GM18498 (cell line): ENCODE data around the gene FOXO1.
"Not testable (repeated sequence)": the region's sequence is repeated elsewhere in the genome, so short reads cannot be mapped to it uniquely, and the experiment has no call there.

Source experiments
- ATAC-seq: cut with Tn5 transposase; IDR thresholded peaks from one replicate; pipeline ENCODE4 v1.9.1; 2021; ENCODE audit warnings: mild to moderate bottlenecking, moderate library complexity; ENCODE audit not compliant: unreplicated experiment

The FOXO1 gene

DNA sequence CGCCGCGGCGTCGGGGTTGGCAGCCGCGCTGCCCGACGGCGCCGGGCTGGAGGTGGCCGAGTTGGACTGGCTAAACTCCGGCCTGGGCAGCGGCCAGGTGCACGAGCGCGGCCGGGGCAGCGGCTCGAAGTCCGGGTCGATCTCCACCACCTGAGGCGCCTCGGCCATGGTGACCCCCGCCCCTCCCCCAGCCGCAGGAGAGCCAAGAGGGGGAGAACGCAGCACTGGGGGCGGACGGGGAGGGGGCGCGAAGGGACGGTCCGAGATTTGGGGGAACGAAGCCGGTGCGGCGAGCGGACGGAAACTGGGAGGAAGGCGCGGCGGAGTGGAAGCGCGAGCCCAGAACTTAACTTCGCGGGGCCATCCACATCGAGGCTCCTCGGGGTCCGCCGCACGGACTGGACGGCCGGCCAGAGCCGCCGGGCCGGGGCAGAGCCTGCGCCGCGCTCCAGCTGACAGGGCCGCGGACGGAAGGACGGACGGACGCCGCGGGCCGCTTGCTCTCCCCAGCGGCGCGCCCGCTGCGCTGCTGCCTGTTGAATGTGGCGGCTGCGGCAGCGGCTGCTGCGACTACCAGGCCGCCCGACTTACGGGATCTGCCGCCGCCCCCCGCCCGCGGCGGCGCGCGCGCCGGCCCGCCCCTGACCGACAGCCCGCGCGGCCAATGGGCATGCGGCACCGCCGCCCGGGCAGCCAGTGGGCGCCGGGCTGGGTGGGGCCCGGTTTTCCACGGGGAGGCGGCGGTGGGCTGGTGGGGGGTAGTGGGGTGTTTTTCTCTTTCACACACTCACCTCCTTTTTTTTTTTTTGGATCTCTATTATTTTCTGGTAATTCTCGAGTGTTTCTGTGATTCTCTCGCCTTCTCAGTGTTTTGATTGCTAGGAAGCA, at the start of gene FOXO1:
Gene FOXO1, minus strand, starts transcription at position 597 of the 888 bp plus-strand sequence. Its CDS starts 429 bp downstream, at position 168.
- ATAC-seq, result peak; percentile 65

DNA sequence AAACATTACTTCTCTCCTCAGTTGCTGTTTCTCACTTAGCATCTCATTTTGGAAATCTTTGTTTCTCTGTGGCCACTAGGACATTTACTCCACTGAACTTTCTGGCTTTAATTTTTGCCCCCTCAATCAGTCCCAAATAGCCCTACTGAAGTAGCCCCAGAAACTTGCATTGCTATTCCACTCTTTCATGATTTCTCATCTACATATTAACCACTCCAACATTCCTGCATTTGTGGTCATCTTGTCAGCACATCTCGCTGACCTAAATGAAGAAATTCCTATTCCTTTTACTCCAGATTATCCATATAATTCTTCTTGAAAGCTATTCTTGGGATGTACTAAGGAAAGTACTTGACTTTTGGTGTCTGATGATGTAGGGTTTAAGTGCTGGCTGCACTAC, 48.0 kb upstream of the FOXO1 start:
- not testable (repeated sequence) for ATAC-seq

DNA sequence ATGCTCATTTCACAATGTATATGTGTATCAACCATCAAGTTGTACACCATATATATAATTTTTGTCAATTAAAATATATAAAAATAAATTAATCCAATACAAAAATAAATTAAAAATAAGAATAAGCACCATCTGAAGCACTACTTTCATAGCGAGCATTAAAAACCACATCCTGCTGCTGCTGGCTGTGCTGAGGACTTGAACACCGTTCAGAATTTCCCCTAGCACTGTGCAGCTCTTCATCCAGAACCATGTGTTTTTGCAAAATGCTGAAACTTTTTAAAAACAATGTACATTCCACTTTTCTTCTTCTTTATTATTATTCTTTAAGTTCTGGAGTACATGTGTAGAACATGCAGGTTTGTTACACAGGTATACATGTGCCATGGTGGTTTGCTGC, 40.0 kb upstream of the FOXO1 start:
- no peak for ATAC-seq

DNA sequence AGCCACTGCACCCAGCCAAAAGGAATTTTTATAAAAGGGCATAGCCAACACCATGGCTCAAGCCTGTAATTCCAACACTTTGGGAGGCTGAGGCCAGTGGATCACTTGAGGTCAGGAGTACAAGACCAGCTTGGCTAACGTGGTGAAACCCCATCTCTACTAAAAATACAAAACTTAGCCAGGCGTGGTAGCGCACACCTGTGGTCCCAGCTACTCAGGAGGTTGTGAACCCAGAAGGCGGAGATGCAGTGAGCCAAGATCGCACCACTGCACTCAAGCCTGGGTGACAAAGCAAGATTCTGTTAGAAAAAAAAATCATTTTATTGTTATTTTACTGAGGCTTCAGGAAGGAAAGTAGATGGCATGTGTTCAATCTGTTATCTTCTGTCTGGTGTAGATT, 31.3 kb upstream of the FOXO1 start:
- ATAC-seq, result peak; percentile 69

DNA sequence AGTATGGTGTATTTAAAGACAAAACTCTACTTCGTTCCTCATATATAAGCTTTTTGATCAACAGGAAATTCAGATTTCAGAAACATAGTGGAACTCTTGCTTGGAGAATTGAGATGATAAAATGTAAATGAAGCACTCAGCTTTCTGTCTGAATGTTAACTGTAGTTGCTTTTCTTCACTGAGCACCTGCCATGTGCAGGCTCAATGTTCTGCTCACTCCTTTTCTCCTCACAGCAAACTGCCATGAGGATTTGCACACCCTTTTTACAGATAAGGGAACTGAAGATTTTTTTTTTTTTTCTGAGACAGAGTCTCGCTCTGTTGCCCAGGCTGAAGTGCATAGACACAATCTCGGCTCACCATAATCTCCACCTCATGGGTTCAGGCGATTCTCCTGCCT, 28.0 kb upstream of the FOXO1 start:
- ATAC-seq, result no peak

DNA sequence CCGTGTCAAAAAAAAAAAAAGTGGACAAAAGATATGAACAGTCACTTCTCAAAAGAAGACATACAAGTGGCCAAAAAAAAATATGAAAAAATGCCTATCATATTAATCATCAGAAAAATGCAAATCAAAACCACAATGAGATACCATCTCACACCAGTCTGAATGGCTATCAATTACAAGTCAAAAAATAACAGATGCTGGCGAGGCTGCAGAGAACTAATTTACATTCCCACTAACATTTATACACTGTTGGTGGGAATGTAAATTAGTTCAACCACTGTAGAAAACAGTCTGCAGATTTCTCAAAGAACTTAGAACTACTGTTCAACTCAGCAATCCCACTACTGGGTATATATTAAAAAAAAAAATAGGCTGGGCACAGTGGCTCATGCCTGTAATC, 26.5 kb upstream of the FOXO1 start:
- peak; percentile 73 for ATAC-seq

DNA sequence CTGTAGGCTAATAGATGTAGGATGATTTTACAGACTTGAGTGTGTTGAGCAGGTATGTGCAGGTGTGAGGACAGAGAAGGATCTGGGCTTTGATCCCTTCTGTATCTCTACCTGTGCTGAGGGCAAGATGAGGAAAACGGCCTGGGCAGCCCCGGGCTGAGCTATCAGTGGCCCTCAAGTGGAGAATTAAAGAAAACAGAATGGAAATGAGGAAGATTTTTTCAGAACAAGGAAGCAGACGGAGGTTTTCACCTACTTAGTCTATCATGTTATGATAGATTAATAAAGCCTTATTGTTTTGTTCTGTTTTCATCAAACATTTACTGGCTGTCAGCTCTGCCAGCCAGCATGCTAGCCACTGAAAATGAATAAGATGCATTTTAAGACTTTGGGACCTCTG, 22.3 kb upstream of the FOXO1 start:
- no peak for ATAC-seq

DNA sequence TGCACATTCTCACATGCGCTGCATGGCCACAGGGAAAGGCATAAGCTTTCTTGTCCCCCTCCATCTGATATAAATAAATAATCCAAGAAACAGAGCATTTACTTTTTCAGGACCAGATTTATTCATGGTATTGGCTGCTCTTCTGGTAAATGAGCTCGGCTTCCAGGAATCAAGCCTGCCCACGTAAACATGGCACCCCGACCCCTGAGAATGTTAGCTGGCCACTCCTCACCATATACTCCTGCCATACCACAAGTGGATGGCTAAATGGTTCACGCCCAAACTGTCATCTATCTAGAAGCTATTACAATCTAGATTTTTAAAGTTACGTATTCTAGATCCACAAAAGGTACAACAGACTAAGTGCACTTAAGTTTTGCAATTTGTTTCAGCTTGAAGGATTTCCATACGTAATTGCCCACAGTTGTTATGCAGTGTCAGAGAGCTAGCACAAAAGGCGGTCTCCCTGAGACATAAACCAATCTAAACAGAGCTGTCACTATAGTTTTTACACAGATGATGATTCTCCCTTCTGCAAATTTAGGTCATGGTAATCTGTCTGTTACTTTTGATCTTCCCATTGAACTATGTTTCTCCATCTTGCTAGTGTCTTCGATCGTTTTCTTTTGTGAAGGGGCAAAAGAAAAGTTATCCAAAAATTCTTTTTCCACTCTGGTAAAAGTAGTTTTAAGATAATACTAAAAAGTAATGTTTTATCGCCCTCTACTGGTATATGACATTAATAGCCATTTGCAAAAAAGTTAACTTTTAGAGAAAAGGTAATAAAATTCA, 16.2 kb upstream of the FOXO1 start:
- ATAC-seq, result no peak

DNA sequence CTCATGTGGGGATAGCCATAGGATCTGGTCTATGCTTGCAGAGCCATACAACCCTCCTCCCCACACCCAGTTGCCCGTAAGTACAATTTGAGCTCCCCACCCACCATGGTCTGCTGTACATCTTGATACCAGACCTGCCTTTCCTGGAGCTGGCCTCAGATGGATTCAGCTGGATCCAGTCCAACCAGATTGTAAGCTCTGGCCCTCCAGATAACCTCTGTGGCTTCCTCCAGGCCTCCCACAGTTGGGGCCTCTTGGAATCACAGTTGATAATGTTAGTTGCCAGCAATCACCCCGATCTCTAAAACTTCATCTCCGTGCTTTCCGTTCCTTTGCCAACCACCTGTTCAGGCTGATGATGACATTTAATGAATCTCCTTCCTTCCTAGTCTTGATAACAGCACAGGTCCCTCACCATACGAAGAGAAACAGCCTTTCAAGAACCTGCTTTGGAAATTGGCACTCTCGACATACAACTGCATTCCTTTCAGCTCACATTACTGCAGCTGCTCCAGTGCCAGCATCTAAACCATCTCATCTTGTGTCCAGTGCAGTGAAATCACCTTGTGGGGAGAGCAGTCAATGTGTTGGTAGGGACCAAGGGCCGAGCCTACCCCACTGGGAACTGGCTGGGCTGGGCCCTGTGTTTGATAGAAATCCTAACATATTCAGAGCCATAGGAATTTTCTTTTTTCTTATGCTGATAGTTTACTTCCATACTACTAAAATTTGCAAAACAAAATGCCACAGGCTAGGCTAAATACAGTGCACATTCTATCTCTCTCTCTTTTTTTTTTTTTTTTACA, 15.1 kb upstream of the FOXO1 start:
- no peak for ATAC-seq

DNA sequence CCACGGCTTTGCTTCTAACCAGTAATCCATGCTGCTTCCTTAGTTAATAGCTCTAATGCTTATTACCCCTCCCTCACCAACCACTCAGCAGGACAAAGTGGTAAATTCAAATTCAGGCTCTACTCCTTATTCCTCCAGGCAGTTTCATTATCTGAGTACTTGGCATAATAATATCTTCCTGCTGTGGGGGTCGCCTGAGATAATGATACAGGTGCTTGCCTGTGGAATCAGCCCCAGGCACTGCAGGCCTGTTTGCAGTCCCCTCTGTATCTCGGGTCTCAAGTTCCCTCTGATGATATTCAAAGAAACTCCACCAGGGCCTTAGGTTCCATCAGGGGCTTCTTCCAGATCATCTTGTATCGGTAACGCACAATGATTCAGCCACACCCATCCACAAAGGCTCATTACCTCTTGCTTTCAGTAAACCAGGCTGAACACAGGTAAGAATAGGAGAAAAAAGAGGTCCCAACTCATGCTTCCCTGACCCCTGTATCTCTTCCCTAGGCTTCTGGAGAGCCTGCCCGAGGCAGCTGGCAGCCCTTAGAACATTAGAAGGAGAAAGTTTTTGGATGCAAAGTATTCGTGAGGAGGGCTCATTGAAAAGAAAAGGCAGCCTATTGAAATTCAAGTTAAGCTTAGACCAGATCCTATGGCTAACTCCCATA, 14.3 kb upstream of the FOXO1 start:
- no peak for ATAC-seq

DNA sequence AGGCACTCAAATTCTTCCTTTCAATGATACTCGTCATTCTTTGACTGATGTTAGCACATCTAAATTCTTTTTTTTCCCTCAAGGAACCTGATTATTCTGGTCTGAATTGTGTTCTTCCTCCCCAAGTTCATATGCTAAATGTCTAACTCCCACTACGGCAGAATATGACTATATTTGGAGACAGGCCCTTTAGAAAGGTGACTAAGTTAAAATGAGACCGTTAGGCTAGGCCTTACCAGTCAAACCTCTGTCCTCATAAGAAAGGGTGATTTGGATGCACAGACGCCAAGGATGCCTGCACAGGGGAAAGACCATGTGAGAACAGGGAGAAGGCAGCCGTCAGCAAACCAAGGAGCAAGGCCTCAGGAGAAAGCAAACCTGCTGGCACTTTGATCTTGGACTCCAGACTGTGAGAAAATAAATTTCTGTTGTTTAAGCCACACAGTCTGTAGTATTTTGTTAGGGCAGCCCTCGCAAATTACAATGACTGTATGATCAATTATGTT, 13.1 kb upstream of the FOXO1 start:
- no peak for ATAC-seq

DNA sequence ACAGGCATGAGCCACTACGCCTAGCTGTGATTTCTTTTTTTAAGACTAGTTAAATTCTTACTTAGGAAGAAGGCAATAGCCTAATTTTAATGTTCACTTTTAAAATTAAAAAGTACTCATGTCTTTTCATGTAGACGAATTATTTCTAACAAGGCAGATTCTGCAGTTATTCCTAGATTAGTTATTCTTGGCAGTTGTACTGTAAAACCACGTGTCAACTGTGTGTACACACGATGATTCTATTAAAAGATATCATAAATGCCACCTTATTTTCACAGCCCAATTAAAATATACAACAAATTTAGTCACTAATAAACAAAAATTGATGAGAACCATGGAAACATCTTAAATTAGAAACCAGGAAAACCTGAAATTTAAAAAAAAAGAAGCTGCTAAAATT, 10.6 kb upstream of the FOXO1 start:
- no peak for ATAC-seq

DNA sequence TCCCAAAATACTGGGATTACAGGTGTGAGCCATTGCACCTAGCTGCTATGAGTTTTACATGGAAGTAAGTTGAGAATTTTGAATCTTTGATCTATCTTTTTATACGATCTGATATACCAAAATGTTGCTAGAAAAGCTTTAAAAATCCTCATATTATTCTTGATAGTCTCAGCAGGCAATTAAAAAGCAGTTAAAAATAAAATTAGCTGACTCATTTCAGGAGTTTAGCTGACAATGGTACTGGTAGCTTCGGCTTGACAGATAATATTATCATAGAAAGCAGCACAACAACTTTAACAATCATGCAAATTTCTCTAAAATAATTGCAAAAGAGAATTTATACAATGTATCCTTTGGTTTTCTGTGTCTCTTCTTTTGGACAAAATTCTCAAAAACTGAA, 9.6 kb upstream of the FOXO1 start:
- no peak for ATAC-seq

DNA sequence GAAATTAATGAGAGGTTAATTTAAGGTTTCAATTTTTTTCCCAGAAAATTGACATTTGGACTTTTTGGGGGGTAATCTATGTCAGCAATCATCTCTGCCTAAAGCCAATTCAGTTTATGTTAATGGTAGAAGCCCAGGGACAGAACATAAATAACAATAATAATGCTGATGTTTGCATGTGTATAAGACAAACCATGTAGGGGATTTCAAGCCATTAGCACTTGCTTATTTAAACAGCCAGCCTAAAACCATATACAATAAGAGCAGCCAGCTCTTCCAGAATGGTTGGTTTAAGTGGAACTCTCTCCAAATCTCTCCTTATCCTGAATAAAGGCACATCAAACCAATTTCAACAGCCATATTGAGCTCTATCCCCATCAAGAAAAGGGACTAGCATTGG, 7.0 kb upstream of the FOXO1 start:
- ATAC-seq, result no peak

DNA sequence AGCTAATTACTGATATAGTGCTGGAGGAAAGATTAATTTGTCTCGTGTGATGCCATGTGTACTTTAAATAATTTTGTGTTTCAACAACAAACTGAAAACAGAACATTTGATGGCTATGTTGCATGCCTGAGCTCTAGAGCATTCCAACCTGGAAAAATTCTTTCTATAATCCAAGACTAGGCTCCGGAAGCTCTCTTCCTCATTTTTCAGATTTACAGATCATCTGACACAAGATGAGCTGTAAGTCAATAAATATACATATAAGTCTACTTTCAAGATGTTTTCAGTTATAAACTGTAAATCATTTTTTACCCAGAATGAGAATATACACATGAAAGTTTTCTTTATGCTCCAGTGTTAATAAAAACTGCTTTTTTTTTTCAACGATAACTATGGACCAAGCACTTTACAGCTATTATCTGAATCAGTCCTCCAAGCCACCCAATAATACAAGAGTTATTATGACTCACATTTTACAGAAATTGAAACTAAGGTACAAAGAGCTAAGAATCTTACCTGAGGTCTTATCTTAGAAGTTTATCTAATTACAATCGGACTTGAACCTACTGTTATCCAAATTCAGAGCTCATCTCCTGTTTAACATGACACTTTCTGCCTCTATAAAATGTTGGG, 6.4 kb upstream of the FOXO1 start:
- ATAC-seq, result no peak

DNA sequence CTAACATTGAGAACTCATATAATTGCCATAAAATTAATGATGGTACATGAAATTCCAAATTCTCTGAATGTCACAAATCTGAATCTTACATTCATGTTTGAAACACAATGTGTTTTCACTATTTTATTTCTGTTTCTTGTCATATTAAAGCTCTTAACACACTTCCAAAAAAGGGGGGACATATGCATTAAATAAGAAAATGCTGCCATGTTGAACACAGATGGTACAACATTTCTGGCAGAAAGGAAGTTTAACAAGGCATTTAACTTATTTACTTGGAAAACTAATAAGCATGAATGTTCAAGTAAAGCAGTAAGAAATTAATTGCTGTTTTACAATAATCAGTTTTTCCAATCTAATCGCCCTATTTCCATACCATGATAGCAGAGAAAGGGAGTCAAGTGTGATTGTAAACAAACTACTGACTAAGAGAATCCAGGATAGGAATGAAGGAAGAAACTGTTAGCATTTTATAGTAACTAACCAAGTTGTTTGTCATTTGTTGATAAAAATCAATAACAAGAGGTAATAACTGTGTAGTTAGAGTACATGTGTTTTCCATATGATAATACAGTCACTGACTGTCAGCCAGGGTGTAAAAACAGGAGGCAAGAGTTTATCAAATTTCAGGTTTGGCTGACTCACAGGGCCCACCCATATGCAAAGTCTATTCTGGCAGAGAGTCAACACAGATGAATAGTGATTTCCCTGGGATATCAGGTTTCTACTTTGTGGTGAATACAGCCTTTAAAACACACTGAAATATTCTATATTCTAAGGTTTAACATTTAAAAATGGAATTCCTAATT, 5.7 kb upstream of the FOXO1 start:
- ATAC-seq, result no peak

DNA sequence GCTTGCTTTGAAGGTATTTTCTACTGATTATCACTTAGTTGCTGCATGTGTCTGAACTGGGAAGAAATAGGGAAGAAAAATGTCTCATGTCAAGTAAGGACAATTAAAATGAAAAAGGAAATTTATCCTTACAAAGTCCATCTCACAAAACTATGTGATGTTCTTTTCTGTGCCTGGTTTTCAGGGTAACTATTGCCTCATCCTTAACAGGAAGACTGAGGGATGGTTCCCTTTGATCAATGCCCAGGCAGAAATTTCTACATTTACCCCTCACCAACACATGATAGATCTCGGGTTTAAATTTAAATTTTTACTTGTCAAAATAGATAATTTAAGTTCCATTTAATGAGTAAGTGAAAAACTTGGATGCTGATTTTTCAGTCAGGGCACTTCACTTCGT, 3.9 kb upstream of the FOXO1 start:
- no peak for ATAC-seq

DNA sequence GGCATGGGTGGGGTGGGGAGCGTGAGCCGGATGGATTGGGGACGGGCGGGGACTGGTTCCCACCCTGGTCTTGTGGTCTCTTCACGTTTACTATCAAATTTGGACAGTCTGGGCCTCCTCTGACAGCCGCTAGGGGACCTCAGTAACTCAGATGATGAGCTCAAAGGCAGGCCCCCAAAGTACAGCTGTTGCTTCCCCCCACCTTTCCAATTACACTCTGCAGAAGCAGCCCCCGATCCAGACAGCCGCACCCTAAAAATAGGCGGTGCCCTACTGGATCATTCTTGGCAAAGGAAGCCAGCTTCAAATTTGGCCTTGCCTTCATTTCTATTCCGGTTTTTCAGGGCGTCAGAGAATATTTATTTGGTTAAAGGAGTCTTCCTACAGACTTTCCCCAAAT, 1.9 kb upstream of the FOXO1 start:
- ATAC-seq, result no peak

DNA sequence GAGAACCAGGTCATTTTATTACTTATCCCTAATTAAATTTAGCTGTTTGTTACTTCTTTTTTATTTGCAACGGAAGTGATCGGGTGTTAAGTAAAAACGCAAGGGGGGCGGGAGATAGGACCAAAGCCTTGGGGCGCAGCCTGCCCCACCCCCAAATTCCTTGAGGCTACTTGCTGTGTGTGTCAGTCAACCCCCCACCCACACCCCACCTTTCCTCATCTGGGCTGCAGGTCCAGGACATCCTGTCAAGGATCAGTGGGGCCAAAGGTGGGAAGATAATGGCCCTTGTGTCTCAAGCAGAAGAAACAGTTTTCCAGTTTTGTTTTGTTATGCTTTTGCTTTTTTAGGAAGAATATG, 1.2 kb upstream of the FOXO1 start:
- ATAC-seq, result no peak
